ENCODE results near the gene GPM6B.

Gene GPM6B

GRCh38 chrX:13742397-13743176, 74.3 kb downstream of the GPM6B start:
- DNase-seq (ENCODE audit: low read depth in 1 of 2, low spot score in 1 of 2): peak in 1 of 2 experiments; percentile 59
- Histone ChIP-seq H3K27ac (replicated peaks) (peak overlapping the region; percentile 54), H3K4me3 (replicated peaks; ENCODE audit: insufficient read depth, low read length) (no peak overlapping the region), H3K27me3 (ENCODE audit: insufficient read depth, poor library complexity, severe bottlenecking) (no peaks in the 10 kb centered on the region)
- TF ChIP-seq SPI1 (IDR thresholded peaks at IDR 0.05; ENCODE audit: borderline replicate concordance, low read depth): no peak
- TF ChIP-seq POLR2AphosphoS5 (IDR thresholded peaks at IDR 0.05; ENCODE audit: low read depth): no peak
- TF ChIP-seq GABPA (IDR thresholded peaks at IDR 0.05; ENCODE audit: low read depth): no peak
- TF ChIP-seq REST (IDR thresholded peaks at IDR 0.05; ENCODE audit: insufficient replicate concordance, low read depth): no peak
- no peak for TF ChIP-seq CTCF (IDR thresholded peaks at IDR 0.05; ENCODE audit: insufficient read depth, low read length)

GRCh38 chrX:13741695-13742094, 75.2 kb downstream of the GPM6B start:
- Histone ChIP-seq H3K27me3 (ENCODE audit: insufficient read depth, poor library complexity, severe bottlenecking) (no peaks in the 10 kb centered on the region), H3K27ac (replicated peaks) (peak overlapping the region; percentile 54), H3K4me3 (replicated peaks; ENCODE audit: insufficient read depth, low read length) (no peak overlapping the region)
- no peak for DNase-seq (ENCODE audit: low read depth in 1 of 2, low spot score in 1 of 2)
- no peak for TF ChIP-seq SPI1 (IDR thresholded peaks at IDR 0.05; ENCODE audit: borderline replicate concordance, low read depth)
- no peak for TF ChIP-seq CTCF (IDR thresholded peaks at IDR 0.05; ENCODE audit: insufficient read depth, low read length)
- no peak for TF ChIP-seq POLR2AphosphoS5 (IDR thresholded peaks at IDR 0.05; ENCODE audit: low read depth)
- TF ChIP-seq REST (IDR thresholded peaks at IDR 0.05; ENCODE audit: insufficient replicate concordance, low read depth): no peak
- no peak for TF ChIP-seq GABPA (IDR thresholded peaks at IDR 0.05; ENCODE audit: low read depth)

- TF ChIP-seq GABPA (IDR thresholded peaks at IDR 0.05; ENCODE audit: low read depth): peak; percentile 72
- no peak for TF ChIP-seq REST (IDR thresholded peaks at IDR 0.05; ENCODE audit: insufficient replicate concordance, low read depth)
- no peak for TF ChIP-seq CTCF (IDR thresholded peaks at IDR 0.05; ENCODE audit: insufficient read depth, low read length)
- TF ChIP-seq SPI1 (IDR thresholded peaks at IDR 0.05; ENCODE audit: borderline replicate concordance, low read depth): no peak
- peak; percentile 63; the same call in 1 of the 2 replicates for TF ChIP-seq POLR2AphosphoS5 (IDR thresholded peaks at IDR 0.05; ENCODE audit: low read depth)
- H3K4me3 ChIP-seq (replicated peaks; ENCODE audit: insufficient read depth, low read length): peak within 1 kb of the TSS; percentile 61
- H3K27me3 ChIP-seq (ENCODE audit: insufficient read depth, poor library complexity, severe bottlenecking): no peaks in the 10 kb centered on the region
- DNase-seq (ENCODE audit: low read depth in 1 of 2, low spot score in 1 of 2): peak; percentile 90 to 94
- H3K27ac ChIP-seq (replicated peaks): peak within 1 kb of the TSS; percentile 90
These were observed 82.4 kb downstream of the GPM6B start, which contains the start of the genes OFD1 and TRAPPC2 for GRCh38 chrX:13734278-13735172. Gene OFD1 (plus strand): TSS chrX:13734748. CDS start chrX:13735072, 324 bp downstream. Gene TRAPPC2 (minus strand): TSS chrX:13734620. CDS start chrX:13719963, 14,657 bp downstream.
